Measurements from ENCODE around the gene TMEM185B.
A peak's percentile ranks its signal among the peaks of the same experiment; 100 is the strongest.
"Not testable (repeated sequence)": the region's sequence is repeated elsewhere in the genome, so short reads cannot be mapped to it uniquely, and the experiment has no call there.

The TMEM185B gene

DNA sequence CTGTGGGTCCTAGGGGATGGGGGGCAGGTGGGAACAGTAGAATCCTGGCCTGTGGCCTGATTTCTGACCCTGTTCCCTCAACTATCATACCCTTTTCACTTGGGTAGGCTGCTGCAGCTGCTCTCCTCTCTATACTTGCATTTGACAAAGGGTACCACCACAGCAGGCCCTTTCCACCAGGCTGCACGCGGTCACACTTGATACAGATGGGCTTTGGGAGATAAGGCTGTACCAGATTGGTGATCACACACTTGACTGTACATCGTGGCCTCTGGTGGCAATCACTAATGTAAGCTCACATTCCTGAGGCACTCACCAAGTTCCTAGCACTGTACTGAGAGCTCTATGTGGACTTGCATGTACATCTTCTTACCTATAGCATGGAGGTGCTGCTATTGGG, 27.9 kb upstream of the TMEM185B start:
- no peak for DNase-seq

DNA sequence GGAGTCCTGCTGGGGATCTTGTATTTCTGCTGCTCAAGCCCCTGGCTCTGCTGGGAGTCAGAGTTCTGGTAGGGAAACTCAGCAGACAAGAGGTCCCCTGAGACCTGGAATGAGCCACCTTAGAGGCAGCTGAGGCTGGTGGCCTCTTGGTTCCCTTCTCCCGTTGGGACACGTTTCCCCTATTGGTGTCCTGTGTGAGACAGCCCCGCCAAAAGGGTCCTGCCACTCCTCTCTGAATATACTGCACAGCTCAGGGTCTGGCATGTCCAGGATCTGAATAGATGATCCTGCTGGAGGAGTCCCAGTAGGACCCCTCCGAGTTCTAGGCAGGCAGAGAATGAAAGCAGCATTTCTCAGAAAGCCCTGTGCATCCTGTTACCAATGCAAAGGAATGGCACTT, 27.4 kb upstream of the TMEM185B start:
- DNase-seq = no peak

DNA sequence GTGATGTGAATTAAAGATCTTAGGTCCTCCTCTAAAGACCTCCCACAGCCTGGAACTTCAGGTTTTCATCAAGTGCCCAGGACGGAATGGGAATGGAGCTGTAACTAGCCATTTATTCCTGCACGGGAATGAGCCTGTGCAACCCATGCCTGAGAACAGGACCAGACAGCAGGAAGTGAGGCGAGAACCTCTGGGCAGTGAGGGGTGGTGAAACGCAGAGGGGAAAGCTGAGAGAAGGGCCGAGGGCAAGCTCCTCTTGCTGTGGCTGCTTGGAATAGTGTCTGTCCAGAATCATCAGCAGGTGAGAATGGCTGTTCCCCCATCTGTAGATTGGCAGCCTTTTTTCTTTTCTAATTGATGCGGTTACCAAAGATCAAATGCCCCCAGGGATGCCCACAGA, 24.7 kb upstream of the TMEM185B start:
- DNase-seq = no peak

DNA sequence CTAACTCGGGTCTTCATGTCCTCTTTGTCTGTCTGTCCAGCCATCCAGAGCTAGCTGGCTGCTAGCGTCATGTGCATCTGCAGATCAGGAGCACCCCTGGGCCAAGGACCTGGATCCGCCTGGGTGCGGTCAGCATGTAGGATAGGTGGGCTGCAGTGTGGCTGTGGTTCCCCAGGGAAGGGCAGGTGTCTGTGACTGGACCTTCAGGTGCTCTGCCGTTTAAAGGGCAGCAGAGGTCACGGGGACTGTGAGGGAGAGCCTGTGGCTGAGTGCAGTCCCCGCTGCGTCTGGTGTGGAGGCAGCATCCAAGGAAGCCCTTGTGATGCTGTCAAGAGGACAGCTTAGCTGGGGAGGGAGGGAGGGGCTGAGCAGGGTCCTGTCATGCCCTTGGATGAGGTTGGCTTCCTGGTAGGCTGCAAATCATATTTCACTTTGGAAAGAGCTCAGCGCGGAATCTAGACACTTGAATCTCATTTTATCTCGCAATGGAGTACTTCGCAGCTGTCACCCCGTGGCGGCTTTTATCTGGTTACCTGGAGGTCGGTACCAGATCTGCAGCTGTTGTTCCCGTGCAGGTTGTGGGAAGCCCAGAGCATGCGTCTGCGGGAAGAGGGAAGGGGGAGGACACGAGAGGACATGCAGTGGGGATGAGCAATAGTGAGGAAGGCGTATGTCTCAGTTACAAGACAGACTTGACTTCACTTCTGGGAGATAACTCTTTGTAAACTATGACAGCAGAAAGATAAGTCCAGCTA, 23.5 kb upstream of the TMEM185B start:
- no peak for DNase-seq

DNA sequence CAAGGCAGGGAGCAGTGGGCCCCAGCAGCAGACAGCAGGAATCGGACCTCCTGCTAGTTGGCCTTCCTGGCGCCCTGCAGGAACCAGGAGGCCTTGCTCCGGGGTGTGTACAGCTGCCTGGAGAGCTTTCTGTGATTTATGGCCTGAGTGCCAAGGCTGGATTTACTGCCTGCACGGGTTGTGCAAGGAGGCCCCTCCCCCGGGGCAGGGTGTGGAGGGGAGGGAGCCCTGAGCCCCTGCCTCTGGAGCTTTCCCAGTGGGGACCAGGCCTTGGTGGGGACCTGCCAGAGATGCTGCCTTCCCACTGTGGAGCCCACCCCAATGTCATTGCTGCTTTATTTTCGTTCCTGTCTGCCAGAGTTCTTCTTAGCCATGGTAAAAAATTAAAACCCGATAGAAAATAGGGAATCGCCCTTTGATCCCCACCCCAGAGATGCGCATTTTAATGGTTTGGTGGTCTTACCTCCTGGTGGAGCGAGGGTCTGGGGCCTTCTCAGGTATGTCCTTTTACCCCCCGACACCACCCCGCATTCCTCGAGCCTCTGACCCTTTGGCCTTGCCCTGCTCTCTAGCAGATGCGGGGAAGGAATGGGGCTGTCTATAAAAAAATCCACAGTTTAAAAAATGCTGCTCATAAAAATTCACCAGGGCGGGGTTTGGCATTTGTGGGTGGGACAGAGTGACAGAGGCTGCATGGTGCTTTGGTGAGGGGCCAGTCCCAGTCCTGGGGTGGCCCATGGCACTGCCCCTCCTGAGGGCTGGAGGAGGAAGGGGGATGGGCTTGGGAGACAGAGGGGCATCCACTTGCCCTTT, 22.5 kb upstream of the TMEM185B start:
- no peak for DNase-seq

DNA sequence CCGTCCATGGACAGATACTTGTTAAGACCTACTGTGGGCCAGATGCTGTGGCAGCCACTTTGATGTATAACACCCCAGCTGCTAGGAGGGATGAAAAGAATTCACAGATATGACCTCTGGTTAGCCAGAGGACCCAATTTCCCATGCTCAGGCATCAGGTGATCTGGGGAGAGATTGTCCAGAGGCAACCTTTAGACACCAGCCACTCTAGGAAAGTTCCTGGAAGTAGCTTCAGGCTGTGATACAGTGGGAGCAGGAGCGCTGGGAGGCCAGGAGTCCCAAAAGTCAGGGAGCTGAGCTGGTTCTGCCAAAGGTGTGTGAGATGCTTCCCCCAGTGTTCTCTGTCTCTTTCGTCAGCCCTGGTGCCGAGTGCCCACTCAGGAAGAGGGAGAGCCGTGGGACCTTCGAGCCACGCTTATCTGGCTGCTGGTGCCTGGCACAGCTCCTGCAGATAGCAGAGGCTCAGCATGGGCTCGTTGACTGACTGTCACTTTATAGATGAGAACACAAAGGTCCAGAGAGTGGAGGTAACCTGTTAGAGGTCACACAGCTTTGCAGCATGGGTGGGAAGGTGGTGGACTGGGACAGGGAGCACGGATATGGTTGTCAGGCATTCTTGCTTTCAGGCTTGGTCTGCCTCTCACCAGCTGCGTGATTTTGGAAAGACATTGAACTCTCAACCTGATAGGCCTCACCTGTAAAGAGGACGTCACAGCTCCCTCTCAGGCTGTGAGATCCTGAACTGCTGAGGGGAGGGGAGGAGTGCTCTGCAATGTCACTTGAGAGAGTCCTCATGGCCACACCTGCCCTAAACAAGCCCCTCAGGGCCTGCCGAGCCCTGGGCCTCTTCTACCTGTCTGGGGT, 21.7 kb upstream of the TMEM185B start:
- no peak for DNase-seq

DNA sequence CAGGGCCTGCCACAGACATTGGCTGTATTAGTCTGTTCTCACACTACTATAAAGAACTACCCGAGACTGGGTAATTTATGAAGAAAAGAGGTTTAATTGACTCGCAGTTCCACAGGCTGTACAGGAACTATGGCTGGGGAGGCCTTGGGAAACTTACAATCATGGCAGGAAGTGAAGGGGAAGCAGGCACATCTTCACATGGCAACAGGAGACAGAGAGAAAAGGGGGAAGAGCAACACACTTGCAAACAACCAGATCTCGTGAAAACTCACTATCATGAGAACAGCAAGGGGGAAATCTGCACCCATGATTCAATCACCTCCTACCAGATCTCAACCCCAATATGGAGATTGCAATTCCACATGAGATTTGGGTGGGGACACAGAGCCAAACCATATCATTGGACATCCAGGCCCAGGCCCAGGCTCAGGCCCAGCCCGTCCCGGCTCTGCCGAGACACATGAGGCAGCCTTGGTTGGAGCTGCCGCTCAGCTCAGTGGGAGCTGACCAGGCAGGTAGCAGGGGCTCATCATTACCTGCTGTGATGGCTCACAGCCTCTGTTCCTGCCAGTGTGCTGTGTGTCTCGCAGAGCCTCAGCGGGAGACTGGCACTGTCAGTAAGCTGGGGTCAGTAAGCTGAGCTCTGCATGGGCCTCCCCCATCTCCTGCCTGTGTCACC, 20.8 kb upstream of the TMEM185B start:
- DNase-seq = no peak

DNA sequence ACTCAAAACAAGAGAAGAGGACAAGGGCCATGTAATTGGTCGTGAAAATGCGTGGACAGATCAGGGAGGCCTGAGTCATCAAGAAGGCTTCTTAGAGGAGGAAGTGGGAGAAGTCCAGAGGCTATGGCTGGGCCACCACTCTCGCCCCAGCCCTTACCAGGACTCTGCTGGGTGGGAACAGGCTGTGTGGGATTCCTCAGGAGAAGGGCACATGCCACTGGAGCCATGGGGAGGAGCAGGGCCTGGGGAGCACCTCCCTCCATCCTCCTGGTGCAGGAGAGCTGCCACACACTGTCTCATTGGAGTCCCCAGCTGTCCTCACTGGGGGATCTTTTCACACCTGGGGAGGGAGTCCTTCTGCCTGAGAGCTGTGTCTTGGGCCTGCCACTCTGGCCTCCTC, 20.0 kb upstream of the TMEM185B start:
- DNase-seq = peak; percentile 78

DNA sequence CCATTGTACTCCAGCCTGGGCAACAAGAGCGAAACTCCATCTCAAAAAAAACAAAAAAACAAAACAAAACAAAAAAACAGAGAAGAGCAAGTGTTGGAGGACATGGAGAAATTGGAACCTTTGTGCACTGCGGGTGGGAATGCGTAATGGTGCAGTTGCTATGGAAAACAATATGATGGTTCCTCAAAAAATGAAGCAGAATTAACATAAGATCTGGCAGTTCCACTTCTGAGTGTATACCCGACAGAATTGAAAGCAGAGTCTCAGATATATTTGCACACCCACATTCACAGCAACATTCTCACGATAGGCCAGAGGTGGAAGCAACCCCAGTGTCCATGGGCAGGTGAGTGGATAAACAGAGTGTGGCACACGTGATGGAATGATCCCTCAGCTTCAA, 18.5 kb upstream of the TMEM185B start:
- peak; percentile 78 for DNase-seq

DNA sequence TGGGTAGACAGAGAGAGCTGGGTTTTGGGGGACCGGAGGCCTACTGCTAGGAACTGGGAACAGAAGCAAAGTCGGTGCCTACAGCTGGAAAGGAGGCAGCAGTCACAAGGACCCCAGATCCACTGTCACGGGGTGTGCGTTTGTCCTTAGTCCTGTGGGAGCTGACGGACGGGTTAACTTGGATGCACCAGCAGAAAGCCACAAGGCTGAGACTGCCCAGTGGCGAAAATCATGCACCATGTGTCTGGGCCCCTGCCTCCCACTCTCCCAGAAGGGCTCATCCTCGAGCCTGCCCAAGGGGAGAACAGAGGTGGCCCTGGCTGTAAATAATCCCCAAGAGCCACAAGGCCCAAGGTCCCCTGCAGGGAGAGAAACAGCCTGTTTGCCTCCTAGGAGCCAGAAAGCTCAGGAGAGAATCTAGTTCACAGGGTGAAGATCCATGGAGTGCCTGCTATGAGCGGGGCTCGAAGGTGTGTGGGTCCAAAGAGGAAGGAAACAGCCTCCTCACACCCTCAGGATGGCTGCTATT, 17.8 kb upstream of the TMEM185B start:
- DNase-seq = no peak

DNA sequence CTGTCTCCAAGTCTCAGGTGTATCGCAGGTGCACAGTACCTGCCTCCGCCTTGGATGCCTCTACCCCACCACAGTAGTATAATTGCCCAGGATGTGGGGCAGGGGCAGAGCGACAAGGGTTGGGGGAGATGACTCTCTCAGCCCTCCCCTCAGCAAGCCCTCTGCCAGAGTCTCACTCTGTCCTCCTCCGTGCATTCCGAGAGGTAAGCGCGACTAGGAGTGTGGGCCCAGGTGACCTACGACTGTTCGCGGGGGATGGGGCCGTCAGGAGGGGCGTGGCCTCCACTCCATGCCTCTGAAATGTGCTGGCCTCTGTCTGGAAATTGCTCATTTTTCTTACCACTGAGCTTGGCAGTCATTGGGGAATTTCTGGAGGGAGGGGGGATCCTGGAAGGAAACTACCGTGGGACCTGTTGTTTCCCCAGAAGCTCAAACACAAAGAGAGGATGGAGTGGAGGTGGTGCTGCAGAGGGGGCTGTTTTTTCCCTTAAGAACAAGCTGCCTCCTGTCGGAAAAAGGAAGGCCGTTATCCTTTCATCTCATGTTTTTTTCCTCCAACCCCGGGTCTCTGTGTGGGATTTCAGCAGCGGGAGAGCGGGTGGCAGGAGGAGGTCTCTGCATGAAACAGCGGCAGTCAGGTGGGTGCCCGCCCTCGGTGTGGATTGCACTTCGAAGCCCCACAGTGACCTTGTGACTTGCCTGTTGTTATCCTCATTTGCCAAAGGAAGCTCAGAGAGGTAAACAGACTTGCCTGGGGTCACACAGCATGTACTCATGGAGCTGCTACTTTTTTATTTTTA, 16.5 kb upstream of the TMEM185B start:
- DNase-seq = no peak

DNA sequence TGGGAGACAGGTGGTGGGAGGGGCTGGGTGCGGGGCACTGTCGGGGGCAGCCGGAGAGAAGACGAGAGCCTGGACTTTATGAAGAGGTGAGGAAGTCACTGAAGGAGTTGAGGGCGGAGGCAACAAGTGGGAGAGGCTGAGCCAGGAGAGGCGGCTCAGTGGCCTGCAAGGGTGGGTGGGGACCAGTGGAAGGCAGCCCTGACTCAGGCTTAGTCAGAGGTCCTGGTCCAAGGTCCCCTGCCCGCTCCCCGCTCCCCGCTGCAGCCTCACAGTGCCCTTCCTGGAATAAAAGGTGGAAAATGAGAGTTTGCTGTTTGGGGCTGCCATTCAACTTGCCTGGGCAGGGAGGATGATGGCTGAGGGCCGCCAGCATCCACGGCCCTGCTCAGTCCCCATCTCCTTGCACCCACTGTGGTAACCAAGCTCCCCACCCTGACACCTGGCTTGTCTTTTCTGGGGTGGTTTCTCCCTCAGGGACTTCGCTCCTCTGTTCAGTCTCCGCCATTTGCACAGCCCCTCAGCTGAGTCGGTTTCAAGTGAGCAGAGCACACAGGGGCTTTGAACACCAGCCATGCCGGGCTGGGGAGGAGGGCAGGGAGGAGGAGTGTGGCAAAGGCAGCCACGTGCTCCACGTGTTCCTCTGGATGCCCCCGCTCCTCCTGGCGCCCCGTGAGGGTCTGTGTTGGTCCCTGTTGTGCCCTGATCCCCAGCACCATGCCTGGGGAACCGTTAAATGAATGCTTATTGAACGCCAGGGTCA, 15.7 kb upstream of the TMEM185B start:
- DNase-seq = peak; percentile 67

DNA sequence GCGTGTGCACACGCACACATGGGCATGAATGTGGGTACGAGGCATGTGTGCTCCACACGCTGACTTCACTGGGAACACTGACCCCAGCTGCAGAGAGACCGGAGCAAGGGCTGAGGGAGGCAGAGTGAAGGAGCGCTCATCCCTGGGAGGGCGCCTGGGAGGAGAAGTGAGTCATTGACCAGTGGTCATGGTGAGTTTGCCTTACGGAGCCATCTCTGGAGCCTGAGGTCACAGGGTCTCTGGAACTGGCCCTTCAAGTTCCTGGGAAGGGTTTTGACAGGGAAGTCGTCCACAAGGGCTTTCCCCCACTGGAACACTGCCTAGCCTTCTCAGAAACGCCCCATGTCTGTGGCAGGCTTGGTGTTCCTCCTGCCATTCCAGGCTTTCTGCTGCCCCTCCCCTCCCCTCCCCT, 14.3 kb upstream of the TMEM185B start:
- peak; percentile 70 for DNase-seq

DNA sequence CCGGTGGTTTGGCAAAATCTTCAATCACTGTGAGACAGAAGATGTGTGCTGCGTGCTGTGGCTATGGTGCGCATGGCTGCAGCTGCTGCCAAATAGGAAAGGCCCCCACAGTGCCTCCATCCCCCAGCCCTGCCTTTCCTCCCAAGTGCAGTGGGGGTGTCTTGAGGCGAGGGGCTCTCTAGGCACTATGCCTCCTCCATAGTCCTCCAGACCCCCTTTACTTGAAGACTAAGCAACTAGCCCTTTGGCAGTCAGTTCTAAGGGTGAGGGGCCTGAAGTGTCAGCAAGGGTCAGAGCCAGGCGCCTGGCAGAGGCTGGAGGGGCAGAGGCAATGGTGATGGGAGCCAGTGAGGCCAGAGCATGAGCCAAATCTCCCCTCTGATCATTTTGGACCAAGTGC, 13.6 kb upstream of the TMEM185B start:
- DNase-seq = no peak

DNA sequence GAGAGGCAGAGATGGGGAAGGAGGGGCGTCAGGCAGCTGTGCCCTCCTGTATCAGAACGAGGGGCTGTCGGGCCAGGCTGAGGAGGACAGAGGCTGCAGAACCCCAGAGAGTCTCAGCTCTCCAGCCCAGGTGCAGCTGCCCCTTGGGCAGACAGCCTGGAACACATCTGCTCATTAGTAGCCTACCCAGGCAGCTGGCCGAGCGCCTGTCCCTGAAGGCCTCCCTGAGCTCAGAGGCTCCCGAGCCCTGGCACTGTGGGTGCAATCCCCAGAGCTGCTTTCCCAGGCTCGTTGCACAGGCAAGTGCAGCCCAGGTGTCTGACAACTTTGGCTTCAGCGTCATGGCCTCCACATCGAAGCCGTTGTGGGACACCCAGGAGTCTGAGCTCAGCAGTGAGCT, 13.1 kb upstream of the TMEM185B start:
- no peak for DNase-seq

DNA sequence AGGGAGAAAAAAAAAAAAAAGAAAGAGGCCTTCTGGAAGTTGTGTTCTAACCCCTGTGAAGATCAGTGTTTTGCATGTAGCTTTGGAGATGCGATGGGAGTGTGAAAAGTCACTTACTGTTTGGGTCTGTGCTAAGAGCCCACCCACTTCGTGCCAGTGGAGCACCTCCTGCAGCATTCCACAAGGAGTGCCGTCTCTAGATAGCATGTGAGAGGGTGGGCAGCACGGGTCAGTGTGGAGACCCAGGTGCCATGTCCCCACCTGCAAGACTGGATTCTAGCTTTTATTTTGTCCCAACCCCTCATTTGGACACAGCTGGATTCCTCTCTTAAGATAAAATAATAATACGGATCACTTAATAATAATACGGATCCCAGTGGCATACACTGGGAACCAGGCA, 12.5 kb upstream of the TMEM185B start:
- DNase-seq = no peak

DNA sequence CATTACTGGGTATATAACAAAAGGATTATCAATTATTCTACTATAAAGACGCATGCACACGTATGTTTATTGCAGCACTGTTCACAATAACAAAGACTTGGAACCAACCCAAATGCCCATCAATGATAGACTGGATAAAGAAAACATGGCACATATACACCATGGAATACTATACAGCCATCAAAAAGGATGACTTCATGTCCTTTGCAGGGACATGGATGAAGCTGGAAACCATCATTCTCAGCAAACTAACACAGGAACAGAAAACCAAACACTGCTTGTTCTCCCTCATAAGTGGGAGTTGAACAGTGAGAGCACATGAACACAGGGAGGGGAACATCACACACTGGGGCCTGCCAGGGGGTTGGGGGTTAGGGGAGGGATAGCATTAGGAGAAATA, 12.0 kb upstream of the TMEM185B start:
- DNase-seq = not testable (repeated sequence)

DNA sequence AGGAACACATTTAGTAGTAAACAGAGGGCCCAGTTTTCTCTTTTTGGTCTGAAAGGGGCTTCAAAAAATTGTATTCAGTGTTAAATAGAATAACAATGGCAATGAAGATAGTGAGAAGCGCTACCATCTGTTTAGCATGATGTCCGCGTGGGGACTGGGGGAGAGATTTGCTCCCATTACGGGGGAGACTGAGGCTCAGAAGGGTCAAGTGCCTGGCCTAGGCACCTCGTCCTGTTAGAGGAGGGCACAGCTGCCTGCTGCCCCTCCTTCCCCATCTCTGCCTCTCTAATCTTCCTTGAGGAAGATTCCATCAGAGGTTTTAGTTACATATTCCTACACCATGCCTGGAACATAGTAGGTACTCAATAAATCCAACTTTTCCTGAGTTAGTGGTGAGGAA, 10.1 kb upstream of the TMEM185B start:
- no peak for DNase-seq

DNA sequence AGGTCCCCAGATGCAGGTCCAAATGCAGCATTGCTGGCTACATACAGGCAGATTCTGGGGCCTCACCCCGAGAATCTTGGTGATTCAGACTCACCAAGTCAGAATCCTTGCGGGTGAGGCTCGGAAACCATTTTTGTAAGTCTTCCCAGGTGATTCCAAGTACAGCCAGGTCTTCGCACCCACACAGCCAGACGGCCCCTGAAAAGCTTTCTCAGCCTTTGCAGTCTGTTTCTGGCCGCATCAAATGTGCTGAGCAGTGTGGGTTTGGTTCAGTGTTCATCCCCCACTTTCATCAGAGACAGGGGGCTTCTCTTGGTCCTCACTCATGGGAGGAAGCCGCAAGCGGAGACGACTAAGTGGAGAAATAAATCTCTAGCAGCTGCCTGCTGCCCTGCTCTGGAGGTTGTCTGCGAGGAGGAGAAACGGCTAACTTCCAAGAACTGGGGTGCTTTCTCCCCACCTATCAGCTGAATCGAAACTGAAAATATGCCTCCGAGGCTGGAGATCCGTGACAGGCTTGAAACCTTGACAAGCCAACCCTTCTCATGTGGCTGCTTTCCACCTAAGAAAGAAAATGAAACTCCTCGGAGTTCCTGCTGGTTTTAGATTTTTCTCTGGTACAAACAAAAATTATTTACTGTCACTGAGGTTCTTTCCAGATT, 8.9 kb upstream of the TMEM185B start:
- peak; percentile 90 for DNase-seq

DNA sequence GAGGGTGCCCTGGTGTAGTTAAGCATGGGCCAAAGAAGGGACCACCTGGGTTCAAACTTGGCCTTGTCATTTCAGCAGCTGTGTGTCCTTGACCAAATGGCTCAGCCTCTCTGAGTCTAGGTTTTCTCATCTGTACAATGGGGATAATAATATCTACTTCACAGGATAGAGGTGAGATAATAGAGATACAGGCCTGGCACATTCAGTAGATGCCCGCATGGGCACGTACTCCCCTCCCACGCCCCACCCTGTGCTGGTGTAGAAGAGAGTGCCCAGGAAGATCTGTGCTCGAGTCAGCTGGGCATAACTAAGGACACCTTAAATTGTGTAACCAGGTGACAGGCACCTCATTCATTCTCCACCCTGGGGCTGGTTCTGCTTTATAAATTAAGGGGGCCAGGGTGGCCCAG, 8.4 kb upstream of the TMEM185B start:
- DNase-seq = no peak

All from inflammatory macrophage treated with lipopolysaccharide for 4 hours (primary cell).